H1 (cell line): ENCODE measurements around the gene TCF7L1. TPM values are rescaled to one million over a fixed set of nuclear protein-coding genes. Genes with fewer than 3 reads are reported as not detected.
A peak's percentile ranks its signal among the peaks of the same experiment; 100 is the strongest.

Source experiments
- CTCF ChIA-PET: fragments of 300-600 bp; sonication (Branson Sonifier 250); formaldehyde crosslinking; loops from one replicate; lab custom pipeline; 2021; ENCODE audit not compliant: partially characterized antibody; lab: Charles Lee
- POLR2A ChIA-PET: fragments of 300-600 bp; sonication (Branson Sonifier 250); formaldehyde crosslinking; loops from one replicate; lab custom pipeline; 2021; ENCODE audit warnings: inconsistent platforms; ENCODE audit not compliant: partially characterized antibody; lab: Charles Lee
- DNase-seq, 2 experiments: peaks; one replicate each; pipeline versions ENCODE4 v3.0.0 to v3.0.0-alpha.2; 2010 to 2022; ENCODE audit warnings: low spot score in 2 of 2, low read depth in 1 of 2, mixed read lengths in 1 of 2
- FAIRE-seq: peaks from 2 replicates; lab custom pipeline; 2011; peaks lifted over from hg19 to GRCh38; lab: Jason Lieb, UNC
- H2AFZ ChIP-seq: 2 replicates; pipeline ENCODE4 v1.8.1; 2012; ENCODE audit warnings: low read length, inconsistent platforms
- H2AK5ac ChIP-seq: 2 replicates; pipeline ENCODE4 v1.6.1; 2013; ENCODE audit warnings: low read depth, low read length
- H2BK120ac ChIP-seq: replicated peaks from 2 replicates; pipeline ENCODE3; 2013; ENCODE audit warnings: low read depth, low read length, inconsistent platforms
- H2BK12ac ChIP-seq: 2 replicates; pipeline ENCODE4 v1.6.1; 2013; ENCODE audit warnings: low read depth, low read length
- H2BK15ac ChIP-seq: 2 replicates; pipeline ENCODE4 v1.6.1; 2013; ENCODE audit warnings: low read length
- H2BK20ac ChIP-seq: 2 replicates; pipeline ENCODE4 v1.6.1; 2013; ENCODE audit warnings: low read length
- H2BK5ac ChIP-seq: 2 replicates; pipeline ENCODE4 v1.6.1; 2013; ENCODE audit warnings: low read depth, low read length
- H3K14ac ChIP-seq: 2 replicates; pipeline ENCODE4 v1.6.1; 2013; ENCODE audit warnings: inconsistent platforms; ENCODE audit not compliant: insufficient read length
- H3K18ac ChIP-seq: 2 replicates; pipeline ENCODE4 v1.6.1; 2013; ENCODE audit warnings: low read length; ENCODE audit errors: extremely low read depth
- H3K23ac ChIP-seq: 2 replicates; pipeline ENCODE4 v1.6.1; 2013; ENCODE audit warnings: inconsistent platforms; ENCODE audit not compliant: insufficient read length
- H3K23me2 ChIP-seq: 2 replicates; pipeline ENCODE4 v1.6.1; 2013; ENCODE audit warnings: low read depth, low read length
- H3K27ac ChIP-seq: 2 replicates; pipeline ENCODE4 v1.6.1; 2011; ENCODE audit warnings: low read depth, low read length, inconsistent platforms
- H3K27me3 ChIP-seq, 4 experiments: replicated peaks in 1 of 4; 1 replicate in 1 of 4; 2 replicates in 3 of 4; pipeline versions ENCODE4 v1.6.1 to v1.8.1; 2011 to 2013; ENCODE audit warnings: low read length in 3 of 4, mild to moderate bottlenecking in 3 of 4, inconsistent platforms in 2 of 4, mixed read lengths in 2 of 4, moderate library complexity in 1 of 4; ENCODE audit not compliant: control insufficient read depth in 3 of 4, insufficient read depth in 3 of 4; ENCODE audit errors: extremely low read depth in 1 of 4
- H3K36me3 ChIP-seq, 4 experiments: 2 replicates each; pipeline versions ENCODE4 v1.6.1 to v1.8.1; 2011 to 2013; ENCODE audit warnings: mild to moderate bottlenecking in 4 of 4, low read length in 3 of 4, moderate library complexity in 2 of 4, control low read depth in 1 of 4, inconsistent platforms in 1 of 4; ENCODE audit not compliant: insufficient read depth in 4 of 4, control insufficient read depth in 2 of 4
- H3K4ac ChIP-seq: replicated peaks from 2 replicates; pipeline ENCODE3; 2013; ENCODE audit warnings: low read length, low read depth, mixed read lengths, inconsistent platforms; ENCODE audit not compliant: insufficient read length
- H3K4me1 ChIP-seq, 4 experiments: replicated peaks in 1 of 4; 1 replicate in 1 of 4; 2 replicates in 3 of 4; pipeline versions ENCODE4 v1.6.1 to v1.8.1; 2011 to 2013; ENCODE audit warnings: low read length in 3 of 4, inconsistent platforms in 2 of 4, mixed read lengths in 1 of 4; ENCODE audit not compliant: insufficient read depth in 4 of 4, control insufficient read depth in 3 of 4
- H3K4me2 ChIP-seq, 2 experiments: 2 replicates each; pipeline versions ENCODE4 v1.6.1 to v1.8.1; 2011 to 2013; ENCODE audit warnings: low read depth in 2 of 2, low read length in 2 of 2, control low read depth in 1 of 2, inconsistent platforms in 1 of 2, mild to moderate bottlenecking in 1 of 2; ENCODE audit not compliant: insufficient read depth in 1 of 2
- H3K4me3 ChIP-seq, 4 experiments: fragments of 200-600, 300-600 bp in 1 of 4; sonication (generic), shearing (Covaris generic), sonication (Bioruptor Twin) in 1 of 4; 2 replicates each; pipeline versions ENCODE4 v1.5.1 to v1.8.1; 2011 to 2016; ENCODE audit warnings: low read length in 4 of 4, low read depth in 3 of 4, control low read depth in 2 of 4, inconsistent platforms in 2 of 4, mild to moderate bottlenecking in 2 of 4, mixed read lengths in 1 of 4, moderate library complexity in 1 of 4; ENCODE audit not compliant: insufficient read depth in 2 of 4; ENCODE audit errors: extremely low read depth in 1 of 4
- H3K56ac ChIP-seq: replicated peaks from 2 replicates; pipeline ENCODE3; 2013; ENCODE audit warnings: low read depth, mild to moderate bottlenecking, mixed read lengths, low read length, inconsistent platforms; ENCODE audit not compliant: insufficient read length
- H3K79me1 ChIP-seq: 2 replicates; pipeline ENCODE4 v1.6.1; 2013; ENCODE audit warnings: low read depth, low read length, control low read depth
- H3K79me2 ChIP-seq, 2 experiments: 2 replicates each; pipeline versions ENCODE4 v1.6.1 to v1.8.1; 2012 to 2013; ENCODE audit warnings: low read length in 2 of 2, mild to moderate bottlenecking in 2 of 2, inconsistent platforms in 1 of 2; ENCODE audit not compliant: insufficient read depth in 2 of 2, control insufficient read depth in 1 of 2
- H3K9ac ChIP-seq, 4 experiments: replicated peaks in 1 of 4; 1 replicate in 1 of 4; 2 replicates in 3 of 4; pipeline versions ENCODE4 v1.6.1 to v1.8.1; 2011 to 2013; ENCODE audit warnings: low read depth in 3 of 4, low read length in 3 of 4, control low read depth in 2 of 4, mild to moderate bottlenecking in 2 of 4, moderate library complexity in 2 of 4, inconsistent platforms in 1 of 4; ENCODE audit errors: extremely low read depth in 1 of 4
- H3K9me3 ChIP-seq, 2 experiments: 2 replicates each; pipeline versions ENCODE4 v1.6.1 to v1.8.1; 2012 to 2013; ENCODE audit warnings: mild to moderate bottlenecking in 2 of 2, moderate library complexity in 2 of 2, control low read depth in 1 of 2, inconsistent platforms in 1 of 2, low read depth in 1 of 2, low read length in 1 of 2, mixed read lengths in 1 of 2; ENCODE audit not compliant: insufficient read depth in 2 of 2
- H4K20me1 ChIP-seq, 2 experiments: replicated peaks in 1 of 2; 2 replicates each; pipeline versions ENCODE3 to v1.8.1; 2011 to 2013; ENCODE audit warnings: inconsistent platforms in 2 of 2, low read length in 2 of 2, mild to moderate bottlenecking in 1 of 2; ENCODE audit not compliant: insufficient read depth in 2 of 2, control insufficient read depth in 1 of 2
- H4K5ac ChIP-seq: 2 replicates; pipeline ENCODE4 v1.6.1; 2013; ENCODE audit warnings: low read length, low read depth, mixed read lengths, inconsistent platforms; ENCODE audit not compliant: insufficient read length
- H4K8ac ChIP-seq: 2 replicates; pipeline ENCODE4 v1.8.0; 2013; ENCODE audit warnings: mild to moderate bottlenecking, moderate library complexity, low read length, inconsistent platforms; ENCODE audit not compliant: insufficient read depth; ENCODE audit errors: extremely low read depth
- H4K91ac ChIP-seq: replicated peaks from 2 replicates; pipeline ENCODE3; 2013; ENCODE audit warnings: low read length, mixed read lengths, inconsistent platforms; ENCODE audit not compliant: insufficient read length
- BACH1 ChIP-seq: IDR thresholded peaks from 2 replicates; pipeline ENCODE4 v1.6.1; 2012; ENCODE audit warnings: low read length, improper control_type of control experiment
- CBX5 ChIP-seq: fragments of 300-800, 300-1000 bp; sonication (generic); IDR thresholded peaks from 2 replicates; pipeline ENCODE4 v1.7.1; 2016; ENCODE audit warnings: antibody characterized with exemption, low read length, low read depth
- EP300 ChIP-seq, 2 experiments: IDR thresholded peaks; 1 replicate in 1 of 2; 2 replicates in 1 of 2; pipeline ENCODE4 v1.6.1; 2011 to 2012; ENCODE audit warnings: low read depth in 2 of 2, low read length in 2 of 2, mild to moderate bottlenecking in 2 of 2, borderline replicate concordance in 1 of 2, inconsistent platforms in 1 of 2, moderate library complexity in 1 of 2
- GABPA ChIP-seq: IDR thresholded peaks from 2 replicates; pipeline ENCODE4 v1.6.1; 2011; ENCODE audit warnings: mild to moderate bottlenecking, low read length, moderate library complexity, borderline replicate concordance; ENCODE audit not compliant: insufficient read depth
- GTF2F1 ChIP-seq: IDR thresholded peaks from 2 replicates; pipeline ENCODE4 v1.6.1; 2012; ENCODE audit warnings: low read depth, low read length, improper control_type of control experiment, borderline replicate concordance
- PHF8 ChIP-seq: fragments of 200-600 bp; sonication (generic); conservative IDR thresholded peaks from 2 replicates; pipeline ENCODE4 v1.7.1; 2012; ENCODE audit warnings: low read depth, mild to moderate bottlenecking, inconsistent platforms, low read length, moderate library complexity
- POLR2AphosphoS5 ChIP-seq: IDR thresholded peaks from 2 replicates; pipeline ENCODE4 v1.6.1; 2011; ENCODE audit warnings: low read depth, low read length
- RAD21 ChIP-seq, 2 experiments: IDR thresholded peaks in 1 of 2; conservative IDR thresholded peaks in 1 of 2; 2 replicates each; pipeline ENCODE4 v1.6.1; 2011; ENCODE audit warnings: low read depth in 2 of 2, low read length in 2 of 2, improper control_type of control experiment in 1 of 2, inconsistent platforms in 1 of 2, mild to moderate bottlenecking in 1 of 2, moderate library complexity in 1 of 2
- SUZ12 ChIP-seq: fragments of 200-600 bp; sonication (generic); IDR thresholded peaks from 2 replicates; pipeline ENCODE4 v1.6.1; 2012; ENCODE audit warnings: mild to moderate bottlenecking, inconsistent platforms, low read length, moderate library complexity, mixed read lengths
- WGBS, 2 experiments: shearing (Covaris generic) in 1 of 2; methylation state at CpG; one replicate each; pipeline versions ENCODE4 v1.1.6 to v1.1.7; 2013 to 2015; ENCODE audit warnings: low lambda C conversion rate in 2 of 2, mixed read lengths in 2 of 2, inconsistent platforms in 1 of 2, low coverage in 1 of 2, missing lambda C conversion rate in 1 of 2; ENCODE audit not compliant: insufficient replicate concordance in 2 of 2, insufficient coverage in 1 of 2, insufficient read length in 1 of 2; ENCODE audit errors: extremely low coverage in 1 of 2, missing lambda C conversion rate in 1 of 2; 5-methylcytosine and 5-hydroxymethylcytosine counted together
- polyA plus RNA-seq, 7 experiments: library from polyadenylated mRNA; depleted of rRNA in 3 of 7; stranded (reverse) in 5 of 7; unstranded in 2 of 7; fragments of >200 nt in 5 of 7; fragments of 200-250 nt in 2 of 7; gene quantifications; 1 replicate in 5 of 7; 2 replicates in 1 of 7; 4 replicates in 1 of 7; pipeline versions ENCODE4 v1.2.1 to v1.2.3, GENCODE V29; 2011 to 2013; ENCODE audit warnings: missing spikeins in 2 of 7, mixed read lengths in 2 of 7
- total RNA-seq: library from RNA; stranded (reverse); fragmentation: NEBNext Ultra II Directional; extraction: Animal tissue kit (Norgen Biotek cat#: 25700); gene quantifications from 2 replicates; pipeline ENCODE4 v1.2.1, GENCODE V29; 2021
- TF ChIP-seq, protein P1 (sequence below), 3 experiments: IDR thresholded peaks; 1 replicate in 2 of 3; 2 replicates in 1 of 3; pipeline versions ENCODE4 v1.5.1 to v1.6.1; 2011; ENCODE audit warnings: low read length in 3 of 3, mild to moderate bottlenecking in 3 of 3, inconsistent platforms in 2 of 3, low read depth in 1 of 3, moderate library complexity in 1 of 3; ENCODE audit not compliant: insufficient read depth in 1 of 3; ENCODE audit errors: control extremely low read depth in 1 of 3

TCF7L1 gene
- total and polyA plus RNA-seq, 2 of the 8 experiments (the other 6 are each of a cell fraction or from before 2014, with no cell fraction given) = 27.5 to 108 TPM

- peaks cover 0 to 8% (median 0%) of the 10 kb centered on the region in 4 experiments; a peak in 2 of 8 replicates for H3K36me3 ChIP-seq
- H3K27me3 ChIP-seq = no peaks in the 10 kb centered on the region
- no peak overlapping the region for H3K23ac ChIP-seq
- H2AK5ac ChIP-seq = no peak overlapping the region
- H3K4me1 ChIP-seq = peaks cover 5 to 18% (median 11%) of the 10 kb centered on the region in 4 experiments
- H2AFZ ChIP-seq = no peak overlapping the region
- H2BK20ac ChIP-seq = no peak overlapping the region
- H2BK120ac ChIP-seq = no peak overlapping the region
- peak overlapping the region; percentile 19; the same call in 1 of the 2 replicates for H2BK5ac ChIP-seq
- no peak overlapping the region for H2BK15ac ChIP-seq
- H3K79me2 ChIP-seq = peaks cover 28 to 97% of the 10 kb centered on the region in 2 experiments
- no peaks in the 10 kb centered on the region for H3K9me3 ChIP-seq
- no peak overlapping the region for H2BK12ac ChIP-seq
- H4K20me1 ChIP-seq = peaks cover 31 to 41% of the 10 kb centered on the region in 2 experiments
- no peak overlapping the region for H3K56ac ChIP-seq
- no peak overlapping the region for H3K27ac ChIP-seq
- DNase-seq (no peak), FAIRE-seq (no peak)
- H4K5ac ChIP-seq = no peak overlapping the region
- ChIA-PET CTCF (interaction anchor here (0.8 to 5.3 kb wide), 6 partner anchors 9 to 104 kb away, joined by 3 to 38 read pairs (median 4); no protein-coding TSS in a partner anchor), POLR2A (interaction anchor here (1.2 to 2.2 kb wide), 4 partner anchors 9 to 25 kb away, joined by 3 to 10 read pairs (median 4); no protein-coding TSS in a partner anchor)
- no peaks in the 10 kb centered on the region for H3K23me2 ChIP-seq
- 0 out of 2 replicates have a peak overlapping the region, but pooled peaks have one; percentile 4 for H3K18ac ChIP-seq
- peak overlapping the region; percentile 45; the same call in 1 of the 2 replicates for H4K8ac ChIP-seq
- H3K14ac ChIP-seq = no peak overlapping the region
- H3K4ac ChIP-seq = no peak overlapping the region
- peaks cover 37% of the 10 kb centered on the region for H3K79me1 ChIP-seq
- no peak overlapping the region for H4K91ac ChIP-seq
- 95% methylated on average over 10 of the region's 10 CpGs; no CpG with 5 or more reads in 1 of the 2 experiments for WGBS, 2 experiments
- H3K9ac ChIP-seq = no peak overlapping the region
- no peak overlapping the region for H3K4me2 ChIP-seq
- no peak overlapping the region for H3K4me3 ChIP-seq
- TF ChIP-seq POLR2AphosphoS5 = no peak
- TF ChIP-seq RAD21 (IDR thresholded peaks at IDR 0.05 in 1 of 2, conservative IDR thresholded peaks at IDR 0.05 in 1 of 2; ENCODE audit: low read depth in 2 of 2, low read length in 2 of 2) = no peak
- no peak for TF ChIP-seq PHF8
- TF ChIP-seq, protein P1, sequence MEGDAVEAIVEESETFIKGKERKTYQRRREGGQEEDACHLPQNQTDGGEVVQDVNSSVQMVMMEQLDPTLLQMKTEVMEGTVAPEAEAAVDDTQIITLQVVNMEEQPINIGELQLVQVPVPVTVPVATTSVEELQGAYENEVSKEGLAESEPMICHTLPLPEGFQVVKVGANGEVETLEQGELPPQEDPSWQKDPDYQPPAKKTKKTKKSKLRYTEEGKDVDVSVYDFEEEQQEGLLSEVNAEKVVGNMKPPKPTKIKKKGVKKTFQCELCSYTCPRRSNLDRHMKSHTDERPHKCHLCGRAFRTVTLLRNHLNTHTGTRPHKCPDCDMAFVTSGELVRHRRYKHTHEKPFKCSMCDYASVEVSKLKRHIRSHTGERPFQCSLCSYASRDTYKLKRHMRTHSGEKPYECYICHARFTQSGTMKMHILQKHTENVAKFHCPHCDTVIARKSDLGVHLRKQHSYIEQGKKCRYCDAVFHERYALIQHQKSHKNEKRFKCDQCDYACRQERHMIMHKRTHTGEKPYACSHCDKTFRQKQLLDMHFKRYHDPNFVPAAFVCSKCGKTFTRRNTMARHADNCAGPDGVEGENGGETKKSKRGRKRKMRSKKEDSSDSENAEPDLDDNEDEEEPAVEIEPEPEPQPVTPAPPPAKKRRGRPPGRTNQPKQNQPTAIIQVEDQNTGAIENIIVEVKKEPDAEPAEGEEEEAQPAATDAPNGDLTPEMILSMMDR (IDR thresholded peaks at IDR 0.05; ENCODE audit: control extremely low read depth in 1 of 3, insufficient read depth in 1 of 3, low read depth in 1 of 3, low read length in 3 of 3) = no peak
- TF ChIP-seq GTF2F1 = no peak
- TF ChIP-seq GABPA = no peak
- no peak for TF ChIP-seq SUZ12
- TF ChIP-seq CBX5 = no peak
- TF ChIP-seq BACH1 = no peak
- no peak for TF ChIP-seq EP300 (IDR thresholded peaks at IDR 0.05; ENCODE audit: borderline replicate concordance in 1 of 2, low read depth in 2 of 2, low read length in 2 of 2)
Measured at GRCh38 chr2:85171916-85172315, 38.7 kb downstream of the TCF7L1 start.
